ENCODE measurements around the gene CPNE6.
"Not testable (repeated sequence)": the region's sequence is repeated elsewhere in the genome, so short reads cannot be mapped to it uniquely, and the experiment has no call there.

Gene CPNE6

DNA sequence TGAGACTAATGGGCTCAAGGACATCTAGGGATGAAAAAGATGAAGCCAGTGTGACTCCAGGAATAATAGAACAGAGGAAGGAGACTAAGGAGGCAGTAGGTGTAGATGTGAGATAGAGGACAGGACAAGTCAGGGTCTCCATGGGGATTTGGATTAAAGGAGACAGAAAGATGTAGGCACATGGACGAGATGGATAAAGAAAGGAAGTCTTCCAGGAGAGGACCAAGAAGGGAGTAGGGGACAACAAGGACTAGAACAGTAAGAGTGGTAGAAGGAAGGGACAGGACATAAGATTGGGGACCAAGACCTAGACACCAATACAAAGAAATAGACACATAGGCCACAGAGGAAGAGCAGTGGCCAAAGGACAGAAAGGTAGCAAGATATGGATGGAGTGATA, 15.6 kb downstream of the CPNE6 start:
- no peak for DNase-seq

DNA sequence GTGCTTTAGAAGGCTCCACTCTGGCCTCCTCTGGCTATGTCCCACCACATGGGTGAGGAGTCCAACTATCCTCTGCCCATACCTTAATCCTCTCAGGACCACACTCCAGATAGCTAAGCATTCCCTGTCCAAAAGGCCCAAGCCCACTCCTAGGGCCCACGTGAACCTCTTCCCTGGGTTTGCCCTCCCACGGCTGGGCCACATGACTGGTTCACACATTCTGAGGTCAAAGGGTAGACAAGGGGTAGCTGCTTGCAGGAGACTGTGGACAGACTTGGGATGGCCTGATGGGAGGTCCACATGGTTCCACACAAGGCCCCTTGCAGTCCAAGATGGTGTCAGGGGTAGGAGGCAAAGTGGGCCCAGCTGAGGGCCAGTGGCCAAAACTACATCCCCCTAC, 16.7 kb downstream of the CPNE6 start:
- DNase-seq = no peak

DNA sequence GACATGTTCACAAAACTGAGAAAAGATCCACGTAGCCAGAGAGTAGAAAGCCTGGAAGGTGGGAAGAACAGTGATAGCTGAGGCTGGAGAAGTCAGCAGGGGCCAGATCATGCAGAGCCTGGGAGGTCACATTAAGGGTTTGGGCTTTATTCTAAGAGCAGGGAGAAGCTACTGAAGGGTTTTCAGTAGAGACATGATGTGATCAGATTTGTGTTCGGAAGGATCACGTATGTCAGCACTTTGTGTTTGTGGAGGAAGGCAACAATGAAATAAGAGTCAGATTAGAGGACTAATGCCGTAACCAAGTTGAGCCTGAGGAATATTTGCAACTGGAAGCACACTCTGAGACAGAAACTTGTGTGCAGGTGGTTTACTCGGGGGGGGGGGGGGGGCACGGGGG, 18.5 kb downstream of the CPNE6 start:
- no peak for DNase-seq

DNA sequence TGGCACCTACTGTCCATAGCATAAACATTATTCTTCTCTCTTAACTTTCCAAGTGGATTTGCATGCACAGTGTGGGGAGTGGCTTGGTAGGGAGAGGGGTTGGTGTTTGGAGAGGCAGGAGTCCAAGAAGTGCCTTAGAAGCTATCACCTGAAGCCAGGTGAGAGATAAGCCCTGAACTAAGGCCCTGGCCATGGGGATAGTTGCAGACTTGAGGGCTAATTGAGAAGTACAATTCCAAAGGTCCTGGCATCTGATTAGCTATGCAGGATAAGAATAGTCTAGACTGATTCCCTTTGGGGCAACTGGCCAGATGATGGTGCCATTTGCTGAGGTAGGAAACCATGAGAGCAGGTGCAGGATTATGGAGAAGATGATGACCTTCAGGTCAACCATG, 20.7 kb downstream of the CPNE6 start:
- no peak for DNase-seq

DNA sequence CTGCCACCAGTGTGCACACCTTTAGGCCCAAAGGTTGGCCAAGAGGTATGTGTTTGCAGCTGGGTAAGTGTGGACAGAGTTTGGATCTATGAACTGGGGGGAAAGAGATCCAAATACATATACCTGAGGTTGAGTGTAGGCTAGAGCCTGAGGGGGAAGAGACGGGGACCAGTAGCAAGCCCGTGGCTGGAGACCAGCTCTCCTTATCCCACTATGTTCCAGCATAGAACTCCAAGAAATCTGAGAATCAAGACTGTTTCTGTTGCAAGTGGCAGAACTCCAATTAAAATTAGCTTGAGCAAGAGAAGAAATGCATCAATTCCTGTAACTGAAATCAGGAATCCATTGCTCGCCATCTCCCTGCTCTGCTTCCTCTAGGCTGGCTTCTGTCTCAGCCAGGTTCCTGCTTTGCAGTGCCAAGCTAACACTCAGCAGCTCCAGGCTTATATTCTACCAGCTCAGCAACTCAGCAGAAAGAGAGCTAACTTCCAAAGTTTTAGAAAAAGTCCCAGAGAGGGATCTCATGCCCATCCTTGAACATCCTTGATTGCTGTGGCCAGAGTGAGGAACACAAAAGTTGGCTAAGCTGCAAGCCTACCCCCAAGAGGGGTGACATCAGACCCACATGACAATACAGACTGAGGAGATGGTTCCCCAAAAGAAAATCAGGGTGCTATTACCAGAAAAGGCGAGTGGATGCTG, 21.3 kb downstream of the CPNE6 start:
- no peak for DNase-seq

DNA sequence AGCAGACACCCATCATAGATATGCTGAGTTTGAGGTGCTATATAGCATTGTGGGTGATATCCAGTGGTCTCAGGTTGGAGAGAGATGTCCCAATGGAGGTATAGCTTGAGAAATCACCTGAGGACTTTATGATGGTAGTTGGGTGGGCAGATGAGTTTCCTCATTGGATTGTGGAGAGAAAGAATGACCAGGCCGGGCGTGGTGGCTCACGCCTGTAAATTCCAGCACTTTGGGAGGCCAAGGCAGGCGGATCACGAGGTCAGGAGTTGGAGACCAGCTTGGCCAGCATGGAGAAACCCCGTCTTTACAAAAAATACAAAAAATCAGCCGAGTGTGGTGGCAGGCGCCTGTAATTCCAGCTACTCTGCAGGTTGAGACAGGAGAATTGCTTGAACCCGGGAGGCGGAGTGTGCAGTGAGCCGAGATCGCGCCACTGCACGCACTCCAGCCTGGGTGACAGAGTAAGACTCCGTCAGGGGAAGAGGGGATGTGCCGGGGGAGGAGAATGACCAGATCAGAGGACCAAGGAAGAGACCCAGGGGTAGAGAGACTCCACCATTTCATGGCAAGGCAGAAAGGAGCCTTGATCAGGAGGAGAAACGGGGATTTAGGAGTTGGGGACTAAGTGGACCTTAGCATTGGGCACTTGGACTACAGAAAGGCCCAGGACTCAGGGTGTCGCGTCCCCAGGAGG, 22.0 kb downstream of the CPNE6 start:
- no peak for DNase-seq

DNA sequence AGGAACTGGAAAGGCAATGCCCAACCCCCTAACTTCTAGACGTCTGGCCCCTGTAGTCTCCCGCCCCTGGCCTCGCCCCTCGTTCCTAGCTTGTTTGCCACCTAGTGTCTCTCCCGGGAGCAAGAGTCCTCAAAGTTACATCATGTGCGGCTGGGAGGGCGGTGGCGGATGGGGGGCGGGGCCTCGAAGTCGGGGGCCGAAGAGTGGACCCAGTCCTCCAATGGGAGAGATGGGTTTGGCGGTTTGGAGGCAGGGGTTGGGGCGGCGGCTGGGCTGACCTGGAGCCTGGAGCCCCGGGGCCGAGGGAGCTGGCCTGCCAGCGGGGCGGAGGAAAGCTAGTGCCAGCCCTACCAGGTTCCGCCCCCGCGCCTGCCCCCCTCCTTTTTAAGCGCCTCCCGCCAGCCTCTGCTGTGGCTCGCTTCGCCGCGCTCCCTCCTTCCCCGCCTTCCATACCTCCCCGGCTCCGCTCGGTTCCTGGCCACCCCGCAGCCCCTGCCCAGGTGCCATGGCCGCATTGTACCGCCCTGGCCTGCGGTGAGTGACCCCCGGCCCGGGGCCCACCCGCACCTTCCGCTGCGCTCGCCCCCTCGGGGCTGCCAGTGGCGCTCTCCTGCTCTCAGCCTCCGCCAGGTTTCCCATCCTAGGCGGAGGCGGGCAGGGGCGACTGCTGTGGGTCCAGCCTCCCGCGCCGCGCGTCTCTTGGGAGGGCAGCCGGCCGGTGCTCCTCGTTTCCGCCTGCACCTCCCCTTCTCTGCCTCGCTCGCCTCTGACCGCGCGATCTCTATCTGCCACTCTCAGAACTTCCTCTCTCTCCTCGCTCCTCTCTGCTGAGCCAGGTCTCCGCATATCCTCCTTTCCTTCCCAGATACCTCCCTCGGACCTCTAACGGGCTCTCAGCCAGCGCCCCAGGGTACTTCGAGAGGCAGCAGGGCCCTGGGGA, 22.8 kb downstream of the CPNE6 start, which contains the start of gene PCK2:
Gene PCK2 (plus strand): TSS at position 411 of the 940 bp plus-strand sequence. CDS start 95 bp downstream, at position 506.
- peak; percentile 72 to 92 for DNase-seq

DNA sequence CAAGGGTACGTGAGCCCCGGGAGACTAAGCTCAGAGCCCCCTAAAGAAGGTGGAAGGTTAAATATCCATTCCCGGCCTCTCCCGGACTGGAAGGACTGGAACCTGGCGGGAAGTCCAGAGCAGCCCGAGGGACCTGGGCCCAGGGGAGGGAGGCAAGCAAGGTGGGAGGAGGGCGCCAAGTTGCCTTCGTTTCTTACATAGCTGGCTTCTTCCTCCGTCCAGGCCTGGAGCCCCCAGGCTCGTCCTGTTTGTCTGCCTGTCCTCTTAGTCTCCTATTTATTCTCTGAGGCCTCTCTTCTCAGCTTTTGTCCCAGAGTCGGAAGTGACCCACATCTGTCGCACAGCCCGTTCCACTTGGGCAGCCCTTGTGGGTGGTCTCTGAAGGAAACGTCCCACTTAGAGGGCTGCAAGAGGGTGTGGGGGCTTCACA, 23.5 kb downstream of the CPNE6 start:
- DNase-seq = no peak

DNA sequence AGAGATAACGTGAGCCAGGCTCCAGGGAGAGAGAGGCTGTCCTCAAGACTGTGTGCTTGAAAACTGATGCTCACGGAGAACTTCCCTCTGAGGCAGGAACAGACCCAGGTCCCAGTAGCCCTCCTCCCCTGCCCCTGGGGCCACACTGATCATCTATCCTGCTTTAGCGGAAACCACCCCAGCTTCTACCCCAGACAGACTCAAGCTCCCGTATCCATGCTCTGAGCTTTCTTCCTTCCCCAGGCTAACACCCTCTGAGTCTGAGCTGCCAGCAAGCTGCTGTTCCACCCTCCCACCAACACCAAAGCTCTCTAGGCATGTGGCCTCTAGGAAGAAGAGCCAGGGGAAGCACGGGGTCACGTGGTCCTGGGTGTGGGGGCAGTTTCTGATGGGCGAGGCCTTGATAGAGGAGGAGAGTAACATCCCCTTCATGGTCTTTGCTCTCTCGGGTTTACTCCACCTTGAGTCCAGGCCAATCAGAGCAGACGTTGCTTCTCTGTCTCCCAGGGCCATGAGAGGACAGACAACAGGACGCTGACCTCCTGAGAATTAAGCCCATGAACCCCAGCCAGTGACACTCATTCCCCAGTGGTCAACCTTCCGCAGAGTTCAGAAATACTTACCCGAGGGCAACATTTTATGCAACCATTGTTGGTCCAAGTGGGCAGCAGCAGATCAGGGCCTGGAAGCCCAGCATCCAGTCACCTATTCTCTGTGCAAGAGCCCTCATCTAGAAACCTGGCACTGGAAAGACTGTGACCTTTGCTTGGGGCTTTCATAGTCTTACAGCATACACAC, 24.1 kb downstream of the CPNE6 start:
- peak in 1 of 2 donors; percentile 29 for DNase-seq

DNA sequence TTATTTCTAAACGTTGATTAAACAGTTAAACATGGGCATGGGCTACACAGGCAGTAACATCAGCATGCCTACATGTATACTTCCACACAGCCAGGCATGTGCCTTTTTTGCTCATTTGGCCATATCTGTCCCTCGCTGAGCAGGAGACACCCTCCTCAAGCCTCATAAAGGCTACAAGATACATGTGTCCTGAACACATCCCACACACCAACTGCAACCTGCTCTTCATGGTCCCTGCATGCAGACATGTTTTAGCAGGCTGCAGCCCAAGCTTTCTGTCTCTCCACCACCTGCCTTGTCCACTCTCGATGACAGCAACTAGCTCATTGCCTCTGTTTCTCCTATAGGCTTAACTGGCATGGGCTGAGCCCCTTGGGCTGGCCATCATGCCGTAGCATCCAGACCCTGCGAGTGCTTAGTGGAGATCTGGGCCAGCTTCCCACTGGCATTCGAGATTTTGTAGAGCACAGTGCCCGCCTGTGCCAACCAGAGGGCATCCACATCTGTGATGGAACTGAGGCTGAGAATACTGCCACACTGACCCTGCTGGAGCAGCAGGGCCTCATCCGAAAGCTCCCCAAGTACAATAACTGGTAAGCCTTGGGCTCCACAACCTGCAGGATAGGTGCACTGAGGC, 25.3 kb downstream of the CPNE6 start:
- no peak for DNase-seq

DNA sequence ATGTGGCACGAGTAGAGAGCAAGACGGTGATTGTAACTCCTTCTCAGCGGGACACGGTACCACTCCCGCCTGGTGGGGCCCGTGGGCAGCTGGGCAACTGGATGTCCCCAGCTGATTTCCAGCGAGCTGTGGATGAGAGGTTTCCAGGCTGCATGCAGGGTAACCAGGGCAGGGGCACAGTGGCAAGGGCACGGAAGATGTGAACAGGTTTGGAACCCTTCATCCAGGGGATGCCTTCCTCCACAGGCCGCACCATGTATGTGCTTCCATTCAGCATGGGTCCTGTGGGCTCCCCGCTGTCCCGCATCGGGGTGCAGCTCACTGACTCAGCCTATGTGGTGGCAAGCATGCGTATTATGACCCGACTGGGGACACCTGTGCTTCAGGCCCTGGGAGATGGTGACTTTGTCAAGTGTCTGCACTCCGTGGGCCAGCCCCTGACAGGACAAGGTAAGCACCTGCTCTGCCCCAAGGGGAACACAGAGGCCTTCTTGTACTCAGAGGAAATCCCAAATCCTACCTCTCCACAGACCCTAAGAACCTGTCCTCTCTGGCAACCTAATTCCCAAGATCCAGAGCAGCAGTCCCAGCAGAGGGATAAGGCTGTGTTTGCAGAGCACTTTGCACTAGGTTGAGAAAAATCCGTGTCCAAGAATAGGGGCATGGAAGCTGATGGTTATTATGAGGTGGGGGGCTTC, 27.0 kb downstream of the CPNE6 start:
- DNase-seq = no peak

DNA sequence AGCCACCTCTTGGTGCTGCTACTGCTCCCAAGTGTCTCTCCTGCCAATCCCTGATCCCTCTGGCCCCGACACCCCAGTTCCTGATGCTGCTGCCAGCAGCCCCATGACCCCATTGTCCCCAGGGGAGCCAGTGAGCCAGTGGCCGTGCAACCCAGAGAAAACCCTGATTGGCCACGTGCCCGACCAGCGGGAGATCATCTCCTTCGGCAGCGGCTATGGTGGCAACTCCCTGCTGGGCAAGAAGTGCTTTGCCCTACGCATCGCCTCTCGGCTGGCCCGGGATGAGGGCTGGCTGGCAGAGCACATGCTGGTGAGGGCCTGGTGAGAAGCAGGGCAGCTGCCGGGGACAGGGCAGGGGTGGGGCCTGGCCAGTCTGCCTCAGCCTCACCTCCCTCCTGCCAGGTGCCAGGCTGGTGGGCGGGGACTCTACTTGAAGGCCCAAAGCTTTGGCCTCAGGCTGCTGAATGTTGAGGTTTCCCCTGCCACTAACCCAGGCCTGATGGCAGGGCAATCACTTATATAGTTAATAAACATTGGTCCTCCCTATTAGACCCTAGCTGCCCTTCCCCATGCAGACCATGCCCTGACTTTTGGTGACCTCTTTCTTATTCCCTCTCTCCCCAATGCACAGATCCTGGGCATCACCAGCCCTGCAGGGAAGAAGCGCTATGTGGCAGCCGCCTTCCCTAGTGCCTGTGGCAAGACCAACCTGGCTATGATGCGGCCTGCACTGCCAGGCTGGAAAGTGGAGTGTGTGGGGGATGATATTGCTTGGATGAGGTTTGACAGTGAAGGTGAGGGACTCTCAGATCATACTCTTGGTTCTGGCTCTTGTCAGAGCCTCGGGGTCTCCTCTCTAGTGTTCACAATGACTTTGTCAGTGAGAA, 27.8 kb downstream of the CPNE6 start:
- DNase-seq = no peak

DNA sequence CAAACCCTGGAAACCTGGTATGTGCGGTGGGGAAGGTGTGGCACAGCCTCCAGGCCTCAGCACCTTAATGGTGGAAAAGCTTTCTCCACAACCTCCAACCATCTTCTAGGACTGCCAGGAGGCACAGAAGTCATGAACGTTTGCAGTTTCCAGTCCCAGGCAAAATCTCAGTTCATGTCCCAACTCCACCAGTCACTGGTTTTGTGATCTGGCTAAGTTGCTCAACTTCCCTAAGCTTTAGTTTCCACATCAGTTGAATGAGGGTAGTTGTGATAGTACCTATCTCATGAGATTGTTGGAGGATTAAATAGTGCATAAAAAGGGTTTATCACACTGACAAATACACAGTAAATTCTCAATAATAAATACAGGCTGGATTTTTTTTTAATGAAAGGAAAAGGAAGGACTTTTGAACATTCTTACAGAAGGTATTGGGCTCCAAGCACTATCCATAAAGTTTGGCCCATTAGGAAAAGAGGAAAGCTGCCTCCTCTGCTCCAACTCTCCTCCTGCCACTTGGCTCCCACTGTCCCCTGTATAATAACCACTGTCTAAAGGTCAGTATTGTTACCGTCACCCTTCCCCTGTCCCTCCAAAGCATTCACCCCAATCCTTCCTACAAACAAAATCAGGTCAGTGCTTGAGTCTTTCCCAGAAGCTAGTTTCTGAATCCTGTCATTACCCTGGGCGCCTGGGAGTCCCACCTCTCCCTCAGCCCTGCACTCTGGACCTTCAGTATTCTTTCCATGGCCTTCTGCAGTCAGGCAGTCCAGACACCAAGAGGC, 29.0 kb downstream of the CPNE6 start:
- no peak for DNase-seq

DNA sequence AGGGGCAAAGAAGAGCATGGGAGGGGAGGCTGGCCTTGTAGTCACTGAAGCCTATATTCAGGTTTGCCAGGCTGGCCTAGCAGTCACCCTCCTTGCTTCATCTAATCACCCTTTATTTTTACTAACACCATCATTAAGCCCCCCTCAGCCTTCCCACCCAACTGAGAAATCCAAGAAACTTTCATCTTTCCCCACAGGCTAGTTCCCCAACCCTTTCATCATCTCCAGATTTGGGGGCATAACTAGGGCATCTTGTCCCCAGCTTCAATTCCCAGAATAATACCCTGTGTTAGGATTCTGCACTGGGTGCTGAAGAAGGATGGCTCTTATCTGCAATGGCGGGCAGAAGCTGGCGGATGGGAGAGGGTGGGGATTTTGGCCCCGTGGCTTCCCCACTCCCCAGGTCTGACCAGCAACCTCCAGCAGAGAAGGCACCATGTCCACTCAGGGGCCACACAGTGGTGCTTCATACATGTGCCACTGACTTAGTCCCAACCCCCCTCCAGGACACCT, 29.7 kb downstream of the CPNE6 start:
- DNase-seq = no peak

DNA sequence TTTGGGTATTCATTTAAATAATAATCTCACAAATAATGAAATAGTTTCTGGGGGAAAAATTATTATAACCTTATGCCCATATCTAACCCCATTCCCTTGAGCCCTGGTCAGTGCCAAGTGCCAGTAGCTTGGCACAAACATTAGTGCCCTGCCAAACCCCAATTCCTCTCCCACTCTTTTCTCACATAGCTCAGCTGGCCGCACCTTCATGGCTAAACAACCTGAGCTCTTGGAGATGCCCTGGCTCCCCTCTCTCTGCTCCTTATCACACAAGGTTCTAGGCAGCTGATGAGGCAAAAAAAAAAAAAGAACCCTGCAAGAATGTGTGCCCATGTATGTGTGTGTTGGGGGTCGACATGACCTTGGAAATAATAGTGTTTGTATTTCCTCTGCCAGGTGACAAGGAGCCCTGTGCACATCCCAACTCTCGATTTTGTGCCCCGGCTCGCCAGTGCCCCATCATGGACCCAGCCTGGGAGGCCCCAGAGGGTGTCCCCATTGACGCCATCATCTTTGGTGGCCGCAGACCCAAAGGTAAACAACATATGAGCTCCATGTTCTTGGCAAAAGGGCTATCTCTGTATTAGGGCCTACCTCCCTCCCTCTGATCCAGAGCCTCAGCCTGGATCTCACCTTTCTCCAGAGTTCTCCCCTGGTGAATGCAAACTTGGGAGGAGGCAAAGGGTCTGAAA, 31.1 kb downstream of the CPNE6 start:
- no peak for DNase-seq

DNA sequence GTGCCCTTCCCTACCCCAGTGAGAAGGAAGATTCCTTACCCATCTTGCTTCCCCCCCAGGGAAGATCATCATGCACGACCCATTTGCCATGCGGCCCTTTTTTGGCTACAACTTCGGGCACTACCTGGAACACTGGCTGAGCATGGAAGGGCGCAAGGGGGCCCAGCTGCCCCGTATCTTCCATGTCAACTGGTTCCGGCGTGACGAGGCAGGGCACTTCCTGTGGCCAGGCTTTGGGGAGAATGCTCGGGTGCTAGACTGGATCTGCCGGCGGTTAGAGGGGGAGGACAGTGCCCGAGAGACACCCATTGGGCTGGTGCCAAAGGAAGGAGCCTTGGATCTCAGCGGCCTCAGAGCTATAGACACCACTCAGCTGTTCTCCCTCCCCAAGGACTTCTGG, 32.1 kb downstream of the CPNE6 start:
- DNase-seq = no peak

DNA sequence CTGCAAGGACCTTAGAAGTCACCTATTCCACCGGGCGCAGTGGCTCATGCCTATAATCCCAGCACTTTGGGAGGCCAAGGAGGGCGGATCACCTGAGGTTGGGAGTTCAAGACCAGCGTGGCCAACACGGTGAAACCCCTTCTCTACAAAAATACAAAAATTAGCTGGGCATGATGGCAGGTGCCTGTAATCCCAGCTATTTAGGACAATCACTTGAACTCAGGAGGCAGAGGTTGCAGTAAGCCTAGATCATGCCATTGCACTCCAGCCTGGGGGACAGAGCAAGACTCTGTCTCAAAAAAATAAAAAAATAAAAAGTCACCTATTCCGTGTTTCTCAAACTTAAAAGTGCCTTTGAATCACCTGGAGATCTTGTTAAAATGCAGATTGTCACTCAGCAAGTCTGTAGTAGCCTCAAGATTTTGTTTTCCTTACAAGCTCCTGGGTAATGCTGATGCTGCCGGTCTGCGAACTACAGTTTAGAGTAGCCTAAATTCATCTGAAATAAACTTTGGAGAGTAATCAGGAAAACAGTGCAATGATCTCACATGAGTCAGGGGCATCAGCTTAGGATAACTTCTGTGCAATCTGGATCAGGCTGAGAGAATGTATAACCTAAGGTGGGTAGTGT, 34.4 kb downstream of the CPNE6 start:
- DNase-seq = not testable (repeated sequence)

DNA sequence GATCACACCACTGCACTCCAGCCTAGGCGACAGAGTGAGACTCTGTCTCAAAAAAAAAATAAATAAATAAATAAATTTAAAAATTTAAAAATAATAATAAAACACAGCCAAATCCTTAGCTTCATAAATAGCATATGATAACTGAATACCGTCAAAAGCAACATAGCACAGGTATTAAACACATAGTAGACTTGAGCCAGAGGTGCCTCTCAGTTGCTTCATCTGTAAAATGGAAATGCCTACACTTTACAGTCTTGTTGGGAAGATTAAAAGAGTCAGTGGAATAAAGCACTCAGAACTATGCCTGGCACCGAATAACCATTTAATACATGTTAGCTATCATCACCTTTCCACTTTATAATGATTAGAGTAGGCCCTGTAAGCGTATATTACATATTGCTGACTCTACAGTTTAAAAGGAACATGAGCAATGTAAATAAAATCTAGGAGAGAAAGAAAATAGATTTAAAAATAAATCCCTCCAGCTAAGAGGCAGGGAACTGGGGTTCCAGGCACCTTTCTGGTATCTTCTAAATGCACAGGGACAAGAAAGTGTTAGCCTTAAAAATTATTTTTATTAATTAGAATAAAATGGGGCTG, 35.4 kb downstream of the CPNE6 start:
- DNase-seq = no peak
